GM21737 (cell line): Measurements from ENCODE around the gene LPIN1.

Experiments
- ATAC-seq: cut with Tn5 transposase; IDR thresholded peaks from one replicate; pipeline ENCODE4 v1.9.1; 2021; ENCODE audit warnings: mild to moderate bottlenecking, moderate library complexity; ENCODE audit not compliant: unreplicated experiment

LPIN1 gene

GRCh38 chr2:11781602-11782001, 35.2 kb downstream of the LPIN1 start:
- no peak for ATAC-seq

- ATAC-seq, result no peak
Observed at GRCh38 chr2:11784280-11784679, 37.8 kb downstream of the LPIN1 start.

GRCh38 chr2:11784747-11785610, 38.5 kb downstream of the LPIN1 start:
- ATAC-seq, result no peak

GRCh38 chr2:11785611-11785940, 39.1 kb downstream of the LPIN1 start:
- no peak for ATAC-seq

GRCh38 chr2:11786191-11786590, 39.8 kb downstream of the LPIN1 start:
- no peak for ATAC-seq

GRCh38 chr2:11786592-11786991, 40.2 kb downstream of the LPIN1 start:
- ATAC-seq, result no peak

GRCh38 chr2:11787991-11788390, 41.6 kb downstream of the LPIN1 start:
- ATAC-seq, result no peak

- no peak for ATAC-seq
Observed at GRCh38 chr2:11788461-11789124, 42.2 kb downstream of the LPIN1 start.

- ATAC-seq, result no peak
Observed at GRCh38 chr2:11789243-11789642, 42.8 kb downstream of the LPIN1 start.

- no peak for ATAC-seq
Observed at GRCh38 chr2:11790228-11790627, 43.8 kb downstream of the LPIN1 start.

- ATAC-seq, result no peak
Observed at GRCh38 chr2:11795590-11795989, 49.2 kb downstream of the LPIN1 start.

- ATAC-seq, result no peak
Observed at GRCh38 chr2:11796190-11797171, 50.0 kb downstream of the LPIN1 start.

- ATAC-seq, result no peak
Observed at GRCh38 chr2:11797846-11798245, 51.4 kb downstream of the LPIN1 start.

- no peak for ATAC-seq
Observed at GRCh38 chr2:11798701-11799435, 52.4 kb downstream of the LPIN1 start.

- no peak for ATAC-seq
Observed at GRCh38 chr2:11799826-11800225, 53.4 kb downstream of the LPIN1 start.

GRCh38 chr2:11802782-11803191, 56.4 kb downstream of the LPIN1 start:
- ATAC-seq, result no peak

- ATAC-seq, result no peak
Observed at GRCh38 chr2:11805024-11805423, 58.6 kb downstream of the LPIN1 start.

GRCh38 chr2:11805920-11806319, 59.5 kb downstream of the LPIN1 start:
- no peak for ATAC-seq

GRCh38 chr2:11807156-11808015, 61.0 kb downstream of the LPIN1 start:
- no peak for ATAC-seq

- no peak for ATAC-seq
Observed at GRCh38 chr2:11808016-11808400, 61.6 kb downstream of the LPIN1 start.
